Measurements from ENCODE around the gene FNDC7.
A peak's percentile ranks its signal among the peaks of the same experiment; 100 is the strongest.
"Not testable (repeated sequence)": the region's sequence is repeated elsewhere in the genome, so short reads cannot be mapped to it uniquely, and the experiment has no call there.

Gene FNDC7

DNA sequence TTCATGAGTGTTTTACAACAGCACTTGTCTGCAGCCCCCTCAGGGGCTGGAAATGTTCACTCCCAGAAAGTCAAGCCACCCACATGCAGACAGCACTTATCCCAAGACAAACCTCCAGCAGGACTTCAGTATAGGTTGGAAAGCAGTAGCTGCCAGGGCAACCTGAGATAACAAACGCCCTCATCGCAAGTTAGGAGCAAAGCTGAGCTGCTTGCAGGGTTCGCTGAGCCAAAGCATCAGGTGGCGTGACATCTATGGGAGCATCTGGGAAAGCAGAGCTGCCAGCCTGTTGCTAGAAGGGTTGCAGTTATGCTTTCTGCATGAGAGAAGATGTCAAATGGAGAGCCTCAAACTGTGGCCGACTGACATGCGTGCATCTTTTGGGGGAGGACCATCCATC, 29.5 kb downstream of the FNDC7 start:
- no peak for DNase-seq (ENCODE audit: low spot score)

DNA sequence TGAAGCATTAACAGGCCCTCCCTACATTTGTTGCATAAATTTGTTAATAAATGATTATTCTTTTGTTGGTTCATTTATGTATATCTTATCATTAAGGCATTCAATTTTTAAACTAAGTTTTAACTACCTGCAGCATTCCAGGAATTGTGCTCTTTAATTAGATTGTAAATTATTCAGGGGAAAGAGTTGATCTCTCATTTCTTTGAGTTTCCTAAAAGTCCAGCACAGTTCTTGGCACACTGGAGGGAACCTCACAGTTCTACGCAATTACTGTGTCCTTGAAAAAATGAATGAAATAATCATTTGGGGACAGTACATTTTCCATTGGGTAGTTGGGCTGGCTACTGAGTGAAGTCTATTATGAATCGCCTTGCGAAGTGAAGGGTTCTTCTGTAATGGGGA, 33.3 kb downstream of the FNDC7 start:
- no peak for DNase-seq (ENCODE audit: low spot score)

DNA sequence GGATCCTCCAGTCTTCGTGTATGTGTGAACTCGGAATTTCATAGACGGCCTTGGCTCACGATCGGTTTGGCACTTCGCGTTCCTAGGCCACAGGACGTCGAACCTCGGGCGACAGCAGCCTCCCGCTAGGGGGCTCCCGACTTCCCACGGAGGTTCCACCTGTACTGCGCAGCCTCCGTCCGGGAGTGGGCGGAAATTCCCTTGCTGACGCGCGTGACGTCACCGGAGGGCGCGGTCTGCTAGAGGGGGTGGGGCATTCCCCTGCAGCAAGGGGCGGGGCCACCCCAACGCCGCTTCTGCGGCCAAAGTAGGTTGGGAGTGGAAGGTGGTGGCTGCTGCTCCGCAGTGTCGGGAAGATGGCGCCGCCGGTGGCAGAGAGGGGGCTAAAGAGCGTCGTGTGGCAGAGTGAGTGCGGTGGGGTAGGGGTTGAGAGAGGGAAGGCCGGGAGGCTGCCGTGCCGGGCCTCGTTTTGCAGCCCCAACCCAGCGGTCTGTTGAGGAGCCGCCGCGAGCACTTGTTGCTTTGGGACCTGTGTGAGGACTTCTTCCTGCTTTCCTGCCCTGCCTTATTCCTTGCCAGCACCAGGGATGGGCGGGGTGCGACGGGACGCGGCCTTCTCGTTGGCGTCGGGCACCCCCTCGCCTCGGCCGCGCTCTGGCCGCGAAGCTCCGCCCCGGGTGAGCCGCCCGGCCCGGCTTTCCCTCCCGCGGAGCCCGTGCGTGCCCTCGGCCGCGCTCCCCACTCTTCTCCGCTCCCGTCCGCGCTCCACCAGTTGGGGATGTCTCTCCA, 33.9 kb downstream of the FNDC7 start, which contains the start of gene STXBP3:
STXBP3 (plus strand) TSS at position 293 of the 789 bp plus-strand sequence; CDS start at position 357, 64 bp downstream.
- peak; percentile 99 for DNase-seq (ENCODE audit: low spot score)

DNA sequence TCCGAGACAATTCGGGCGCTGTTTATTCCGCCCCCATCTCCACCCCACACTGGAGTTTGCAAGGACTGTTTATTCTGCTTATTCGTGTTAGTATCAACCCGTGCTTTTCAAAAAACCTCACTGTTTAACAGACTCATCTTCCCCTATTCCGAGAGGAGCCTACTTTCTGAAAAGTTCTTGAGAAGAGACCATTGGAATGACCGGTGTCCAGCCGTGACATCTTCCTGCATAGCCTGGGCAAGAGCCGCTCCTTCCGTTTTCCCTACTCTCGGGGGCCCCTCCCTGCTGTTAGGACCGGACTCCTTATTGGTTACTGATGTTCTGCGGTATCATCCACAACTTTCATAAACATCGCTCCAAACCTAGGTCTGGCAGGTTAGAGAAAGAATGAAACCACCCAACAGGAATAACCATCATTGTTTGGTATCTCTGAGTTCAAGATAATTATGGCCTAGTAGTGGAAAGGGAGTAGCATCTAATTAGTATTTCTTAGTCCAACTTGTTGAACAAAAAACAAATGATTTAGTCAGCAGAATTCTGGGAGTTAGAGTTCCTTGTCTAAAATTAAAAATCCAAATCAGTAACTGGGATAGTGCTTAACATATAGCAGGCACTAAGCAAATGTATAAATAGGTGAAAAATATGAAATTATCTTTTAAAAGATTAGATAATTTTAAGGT, 34.6 kb downstream of the FNDC7 start:
- peak; percentile 89 for DNase-seq (ENCODE audit: low spot score)

DNA sequence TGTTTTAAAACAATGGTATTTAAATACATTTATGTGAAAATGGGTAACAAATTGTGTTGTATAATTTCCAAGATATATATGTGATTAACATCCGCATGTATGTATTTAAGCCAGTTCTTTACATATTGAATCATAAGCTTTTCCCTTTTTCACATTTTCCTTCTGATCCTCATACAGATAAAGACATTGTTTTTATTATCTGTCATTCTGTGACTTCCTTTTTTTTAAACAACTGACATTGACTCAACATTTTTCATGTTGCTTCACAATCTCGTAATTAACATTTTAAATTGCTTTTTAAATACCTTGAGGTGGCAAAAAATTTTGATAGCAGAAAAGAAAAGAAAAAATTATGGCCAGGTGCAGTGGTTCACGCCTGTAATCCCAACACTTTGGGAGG, 35.2 kb downstream of the FNDC7 start:
- DNase-seq (ENCODE audit: low spot score): no peak

DNA sequence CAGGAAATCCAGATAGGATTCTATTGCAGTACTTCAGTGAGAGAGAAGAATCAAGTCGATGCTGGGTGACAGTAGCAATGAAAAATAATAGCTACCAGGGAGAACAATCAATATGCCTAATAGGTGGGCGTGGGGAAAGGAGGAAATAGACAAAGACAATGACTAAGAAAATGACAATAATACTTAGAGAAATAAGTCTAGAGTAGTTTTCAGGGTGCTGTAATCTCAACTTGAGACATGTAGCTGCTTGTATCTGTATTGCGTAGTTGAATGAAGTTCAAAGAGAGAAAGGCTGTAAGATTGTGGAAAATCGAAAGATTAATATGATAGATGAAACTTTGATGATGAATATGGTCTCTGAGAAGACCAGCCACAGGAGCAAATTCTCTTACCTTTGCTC, 36.4 kb downstream of the FNDC7 start:
- DNase-seq (ENCODE audit: low spot score): no peak

DNA sequence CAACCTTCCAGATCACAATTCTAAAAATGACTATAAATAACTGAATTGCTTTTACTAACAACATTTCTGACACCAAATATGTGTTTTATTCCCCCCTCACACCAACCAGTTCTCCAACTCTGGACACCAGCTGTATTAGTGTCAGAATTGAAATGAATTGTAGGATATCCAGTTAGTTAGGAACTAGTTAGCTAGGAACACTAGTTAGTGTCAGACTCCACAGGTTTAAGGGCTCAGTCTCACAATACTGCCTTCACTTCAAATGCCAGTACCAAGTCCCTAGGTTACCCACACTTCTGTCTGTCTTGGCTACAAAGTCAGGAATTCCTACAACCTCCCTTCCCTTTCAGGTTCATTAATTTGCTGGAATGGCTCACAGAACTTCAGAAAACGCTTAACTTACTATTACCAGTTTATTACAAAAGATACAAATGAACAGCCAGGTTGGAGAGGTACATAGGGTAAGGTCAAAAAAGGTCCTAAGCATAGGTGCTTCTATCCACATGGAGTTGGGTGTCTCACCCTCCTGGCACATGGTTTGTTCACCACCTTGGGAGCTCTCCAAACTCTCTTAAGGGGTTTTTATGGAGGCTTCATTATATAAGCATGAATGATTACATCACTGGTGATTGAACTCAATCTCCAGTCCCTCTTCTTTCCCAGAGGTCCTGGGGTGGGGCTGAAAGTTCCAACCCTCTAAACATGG, 37.9 kb downstream of the FNDC7 start:
- DNase-seq (ENCODE audit: low spot score): no peak

DNA sequence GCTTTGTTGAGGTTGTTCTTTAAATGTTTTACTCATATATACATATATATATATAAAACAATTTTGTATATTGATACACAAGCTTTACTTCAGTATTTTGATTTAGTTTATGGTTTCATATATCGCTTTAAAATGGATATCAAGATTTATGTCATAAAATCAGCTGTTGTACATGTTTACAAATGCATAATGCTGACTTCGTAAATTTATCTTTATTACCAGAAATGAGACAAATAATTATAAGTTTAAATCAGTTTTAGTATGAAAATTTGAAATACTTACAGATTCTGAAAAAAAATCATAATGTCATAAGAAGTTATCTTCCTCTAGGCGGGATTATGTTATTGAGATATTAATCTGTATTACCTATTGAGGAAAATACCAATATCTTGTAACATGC, 40.7 kb downstream of the FNDC7 start:
- DNase-seq (ENCODE audit: low spot score): no peak

DNA sequence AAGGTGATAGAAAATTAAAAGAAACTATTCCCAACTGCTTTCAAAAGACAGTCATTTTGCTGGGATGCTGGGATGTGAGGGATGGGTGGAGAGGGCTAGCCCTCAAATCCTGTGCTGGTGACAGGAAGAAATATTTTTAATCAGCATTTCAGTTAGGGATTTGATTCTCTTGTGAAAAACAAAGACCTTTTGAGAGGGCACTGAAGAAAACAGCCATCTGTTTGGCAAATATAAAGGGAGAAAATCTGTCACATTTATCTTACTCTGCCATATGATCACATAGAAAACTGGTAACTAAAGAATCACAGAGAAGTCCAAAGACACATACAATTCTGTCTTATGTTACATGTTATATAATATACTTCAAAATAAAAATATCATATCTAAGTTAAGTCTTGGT, 46.1 kb downstream of the FNDC7 start:
- DNase-seq (ENCODE audit: low spot score): no peak

DNA sequence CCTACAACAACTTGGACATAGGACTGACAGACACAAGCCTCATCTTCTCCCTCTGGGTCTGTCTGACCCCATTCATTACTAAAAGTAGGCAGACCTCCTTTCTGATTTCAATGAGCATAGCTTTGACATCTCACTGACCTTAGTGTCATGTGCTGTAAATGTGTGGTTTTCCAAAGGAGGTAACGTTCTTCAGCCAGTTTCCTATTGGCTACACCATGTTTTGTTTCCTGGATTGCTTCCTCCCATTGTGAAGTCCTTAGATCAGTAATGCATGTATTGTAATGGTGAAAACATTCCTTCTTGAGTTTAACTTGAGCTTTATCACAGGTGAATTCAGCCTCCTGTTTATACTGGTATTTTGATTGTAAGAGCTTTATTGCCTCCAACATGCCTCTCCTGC, 54.4 kb downstream of the FNDC7 start:
- DNase-seq (ENCODE audit: low spot score): no peak

DNA sequence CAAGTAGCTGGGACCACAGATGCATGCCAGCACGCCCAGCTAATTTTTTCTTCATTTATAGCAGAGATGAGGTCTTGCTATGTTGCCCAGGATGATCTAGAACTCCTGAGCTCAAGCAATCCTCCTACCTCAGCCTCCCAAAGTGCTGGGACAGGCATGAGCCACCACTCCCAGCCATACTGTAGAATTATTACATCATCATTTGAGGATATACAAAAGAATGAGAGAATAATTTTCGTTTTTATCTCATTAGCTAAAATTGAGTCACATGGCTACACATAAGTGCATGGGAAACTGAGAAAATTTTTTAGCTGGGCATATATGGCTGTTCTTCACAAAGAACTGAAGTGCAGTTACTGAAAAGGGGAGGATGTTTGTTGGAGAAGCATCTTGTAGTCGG, 55.0 kb downstream of the FNDC7 start:
- DNase-seq (ENCODE audit: low spot score): no peak

DNA sequence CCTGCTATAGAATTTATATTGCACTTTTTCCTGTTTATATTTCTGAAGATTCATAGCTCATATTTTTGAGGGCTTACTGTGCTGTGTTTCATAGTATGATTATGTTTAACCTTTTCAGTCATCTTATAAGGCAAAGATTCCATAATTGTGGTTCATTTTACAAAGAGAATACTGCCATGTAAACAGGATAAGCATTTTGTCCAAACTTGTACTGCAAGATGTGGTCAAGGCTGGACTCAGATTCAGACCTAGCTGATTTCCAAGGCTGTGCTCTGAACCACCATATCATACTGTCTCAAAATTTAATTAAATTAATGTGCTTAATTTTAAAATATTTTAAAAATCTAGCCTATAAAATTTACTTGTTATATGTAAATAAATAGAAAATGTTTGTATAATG, 65.1 kb downstream of the FNDC7 start:
- no peak for DNase-seq (ENCODE audit: low spot score)

DNA sequence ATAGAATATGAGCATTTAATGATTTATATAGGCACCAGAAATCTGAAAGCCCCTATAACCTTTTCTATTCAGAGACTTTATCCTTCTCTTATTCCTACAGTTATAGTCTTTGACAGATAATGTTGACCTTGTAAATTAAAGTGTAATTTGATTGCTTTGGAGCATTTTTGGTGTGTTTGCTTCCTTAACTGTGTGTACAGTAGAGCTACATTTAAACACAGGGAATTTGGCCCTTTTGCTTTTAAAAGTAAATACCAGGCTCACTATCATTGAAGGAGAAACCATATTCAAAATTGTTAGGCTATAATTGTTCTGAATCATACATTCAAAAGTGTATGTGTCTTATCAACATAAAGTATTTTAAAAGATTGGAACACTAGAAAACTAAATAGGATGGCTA, 66.7 kb downstream of the FNDC7 start:
- DNase-seq (ENCODE audit: low spot score): no peak

DNA sequence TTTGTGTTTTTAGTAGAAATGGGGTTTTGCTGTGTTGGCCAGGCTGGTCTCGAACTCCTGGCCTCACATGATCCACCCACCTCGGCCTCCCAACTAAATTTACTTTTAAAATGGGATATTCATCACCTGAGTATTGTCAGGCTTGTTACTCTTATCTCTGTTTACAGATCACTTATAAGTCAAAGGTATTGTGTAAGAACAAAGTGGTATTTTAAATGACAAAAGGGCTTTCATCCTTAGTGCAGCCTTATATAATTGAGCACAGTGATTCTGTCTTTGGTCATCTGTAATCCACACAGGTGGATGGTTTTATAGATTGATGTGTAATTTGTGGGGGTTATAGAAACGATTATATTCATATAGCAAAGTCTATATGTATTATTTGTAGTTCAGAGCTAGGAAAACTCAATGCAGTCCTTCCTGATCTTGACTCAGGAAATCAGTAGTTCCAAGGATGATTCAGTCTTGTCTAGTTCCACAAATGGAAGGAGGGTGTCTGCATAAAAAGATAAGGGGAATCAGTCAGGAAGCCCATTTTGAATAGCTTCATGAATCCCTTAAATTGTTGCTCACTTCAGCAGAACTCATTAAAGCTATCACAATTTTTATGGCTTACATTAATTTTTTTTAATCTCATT, 68.3 kb downstream of the FNDC7 start:
- no peak for DNase-seq (ENCODE audit: low spot score)

DNA sequence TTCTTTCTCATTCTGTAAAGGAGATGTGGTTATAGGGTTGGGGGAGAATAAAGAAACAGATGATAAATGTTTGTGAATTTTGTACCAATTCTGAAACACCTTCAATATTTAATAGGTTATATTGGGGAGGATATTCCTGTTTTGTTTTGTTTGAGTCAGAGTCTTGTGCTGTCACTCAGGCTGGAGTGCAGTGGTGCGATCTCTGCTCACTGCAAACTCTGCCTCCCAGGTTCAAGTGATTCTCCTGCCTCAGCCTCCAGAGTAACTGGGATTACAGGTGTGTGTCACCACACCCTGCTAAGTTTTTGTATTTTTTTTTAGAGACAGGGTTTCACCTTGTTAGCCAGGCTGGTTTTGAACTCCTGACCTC, 68.9 kb downstream of the FNDC7 start:
- DNase-seq (ENCODE audit: low spot score): not testable (repeated sequence)

DNA sequence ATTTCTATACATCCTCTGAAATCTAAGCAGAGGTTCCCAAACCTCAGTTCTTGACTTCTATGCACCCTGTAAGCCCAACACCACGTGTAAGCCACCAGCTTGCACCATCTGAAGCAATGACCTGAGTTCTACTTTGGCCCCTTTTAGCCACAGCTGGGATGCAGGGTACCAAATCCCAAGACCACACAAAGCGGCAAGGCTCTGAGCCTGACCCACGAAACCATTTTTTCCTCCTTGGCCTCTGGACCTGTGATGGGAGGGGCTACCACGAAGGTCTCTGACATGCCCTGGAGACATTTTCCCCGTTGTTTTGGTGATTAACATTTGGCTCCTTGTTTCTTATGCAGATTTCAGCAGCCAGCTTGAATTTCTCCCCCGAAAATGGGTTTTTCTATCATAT, 72.6 kb downstream of the FNDC7 start:
- DNase-seq (ENCODE audit: low spot score): no peak

DNA sequence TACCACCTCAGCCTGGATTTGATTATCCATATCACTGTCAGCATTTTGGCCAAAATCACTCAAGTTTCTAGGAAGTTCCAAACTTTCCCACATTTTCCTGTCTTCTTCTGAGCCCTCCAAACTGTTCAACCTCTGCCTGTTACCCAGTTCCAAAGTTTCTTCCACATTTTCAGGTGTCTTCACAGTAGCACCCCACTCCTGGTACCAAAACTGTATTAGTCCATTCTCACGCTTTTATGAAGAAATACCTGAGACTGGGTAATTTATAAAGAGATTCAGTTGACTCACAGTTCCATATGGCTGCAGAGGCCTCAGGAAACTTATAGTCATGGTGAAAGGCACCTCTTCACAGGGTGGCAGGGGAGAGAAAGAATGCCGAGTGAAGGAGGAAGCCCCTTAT, 73.2 kb downstream of the FNDC7 start:
- DNase-seq (ENCODE audit: low spot score): no peak

DNA sequence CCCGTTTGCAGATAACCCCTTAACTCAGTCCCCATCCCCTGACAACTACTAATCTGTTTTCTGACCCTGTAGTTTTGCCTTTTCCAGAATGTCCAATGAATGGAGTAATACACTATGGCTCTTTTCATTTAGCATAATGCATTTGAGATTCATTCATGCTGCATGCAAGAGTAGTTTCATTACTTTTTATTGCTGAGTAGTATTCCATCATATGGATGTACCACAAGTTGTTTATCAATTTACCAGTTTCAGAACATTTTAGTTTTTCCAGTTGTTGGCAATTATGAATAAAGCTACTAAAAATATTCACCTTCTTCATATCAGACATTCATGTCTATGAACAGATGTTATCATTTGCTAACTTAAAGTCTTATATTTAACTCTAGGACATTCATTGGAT, 79.1 kb downstream of the FNDC7 start:
- DNase-seq (ENCODE audit: low spot score): no peak
